GM18508 (cell line): ENCODE results near the gene ADIG.

ENCODE experiments used
- ATAC-seq: cut with Tn5 transposase; IDR thresholded peaks from one replicate; pipeline ENCODE4 v1.9.1; 2021; ENCODE audit warnings: moderate number of reproducible peaks; ENCODE audit not compliant: insufficient read depth, unreplicated experiment

The ADIG gene

DNA sequence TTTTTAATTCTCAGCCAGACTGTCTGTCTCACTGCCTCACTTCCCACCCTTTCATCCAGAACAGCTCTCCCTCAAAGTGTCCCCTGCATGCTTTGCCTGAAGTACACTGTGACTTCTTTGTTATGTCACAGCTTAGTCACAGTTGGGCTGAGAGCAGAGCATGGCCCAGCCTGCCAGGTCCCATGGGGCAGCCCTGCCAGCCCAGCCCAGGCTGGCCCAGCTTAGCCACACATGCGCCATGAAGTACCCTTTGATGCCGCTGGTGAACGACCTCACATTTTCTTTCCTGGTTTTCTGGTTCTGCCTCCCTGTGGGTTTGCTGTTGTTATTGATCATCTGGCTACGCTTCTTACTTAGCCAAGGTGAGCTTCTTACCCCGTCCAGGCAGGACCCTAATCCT lies at the start of gene ADIG:
Gene ADIG (plus strand): TSS at position 185 of the 400 bp plus-strand sequence. CDS start 54 bp downstream, at position 239.
- no peak for ATAC-seq

DNA sequence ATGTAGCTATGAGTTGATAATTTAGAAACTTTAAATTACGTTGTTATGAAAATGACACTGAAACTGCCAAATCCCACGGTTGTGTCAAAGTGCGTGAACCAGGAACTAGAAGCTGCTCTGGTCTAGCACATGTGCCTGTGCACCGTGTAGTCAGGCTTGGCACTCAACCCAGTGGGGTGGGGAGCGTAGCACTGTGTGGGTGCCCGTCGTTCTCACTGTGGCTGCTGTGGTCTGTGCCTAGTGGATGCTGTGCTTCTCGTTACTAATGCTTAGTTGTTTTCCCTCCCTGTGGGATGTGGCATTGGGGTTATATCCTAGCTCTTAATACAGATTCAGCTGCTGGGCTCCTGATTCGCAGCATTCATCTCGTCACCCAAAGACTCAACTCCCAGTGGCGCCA lies 46.2 kb upstream of the ADIG start:
- ATAC-seq, result no peak

DNA sequence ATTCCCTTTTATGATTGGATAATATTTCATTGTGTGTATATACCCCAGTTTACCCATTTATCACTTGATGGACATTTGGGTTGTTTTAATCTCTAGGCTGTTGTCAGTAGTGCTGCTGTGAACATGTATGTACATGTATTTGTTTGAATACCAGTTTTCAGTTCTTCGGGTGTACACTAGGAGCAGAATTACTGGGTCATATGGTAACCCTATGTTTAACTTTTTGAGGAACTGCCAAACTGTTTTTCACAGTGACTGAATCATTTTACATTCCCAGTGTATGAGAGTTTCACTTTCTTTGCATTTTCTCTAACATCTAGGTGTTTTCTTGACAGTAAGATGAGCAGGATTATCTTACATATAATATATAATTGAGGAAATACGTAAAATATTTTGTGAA lies 44.7 kb upstream of the ADIG start:
- ATAC-seq, result no peak

DNA sequence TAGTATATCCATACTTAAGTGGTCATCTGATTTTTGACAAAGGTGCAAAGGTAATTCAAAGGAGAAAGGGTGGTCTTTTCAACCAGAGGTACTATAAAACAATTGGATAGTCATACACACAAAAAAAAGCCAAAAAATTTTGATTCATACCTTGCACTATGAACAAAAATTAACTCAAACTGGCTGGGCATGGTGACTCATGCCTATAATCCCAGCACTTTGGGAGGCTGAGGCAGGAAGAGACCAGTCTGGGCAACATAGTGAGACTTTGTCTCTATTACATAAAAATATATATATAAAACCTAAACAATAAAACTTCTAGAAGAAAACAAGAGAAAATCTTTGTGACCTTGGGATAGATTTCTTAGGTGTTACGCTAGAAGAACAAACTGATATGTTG lies 43.8 kb upstream of the ADIG start:
- ATAC-seq, result no peak

DNA sequence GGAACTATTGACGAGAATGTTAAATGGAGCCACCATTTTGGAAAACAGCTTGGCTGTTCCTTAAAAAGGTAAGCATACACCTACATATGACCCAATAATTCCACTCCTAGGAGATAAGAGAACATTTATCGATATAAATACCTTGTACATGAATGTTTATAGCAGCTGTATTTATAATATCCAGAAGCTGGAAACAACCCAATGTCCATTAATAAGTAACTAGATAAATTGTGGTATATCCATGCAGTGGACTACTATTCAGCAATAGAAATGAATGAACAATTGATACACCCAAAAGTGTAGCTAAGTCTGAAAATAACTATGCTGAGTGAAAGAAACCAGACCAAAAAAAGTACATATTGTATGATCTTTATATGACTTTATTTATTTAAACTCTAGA lies 42.2 kb upstream of the ADIG start:
- ATAC-seq, result no peak

DNA sequence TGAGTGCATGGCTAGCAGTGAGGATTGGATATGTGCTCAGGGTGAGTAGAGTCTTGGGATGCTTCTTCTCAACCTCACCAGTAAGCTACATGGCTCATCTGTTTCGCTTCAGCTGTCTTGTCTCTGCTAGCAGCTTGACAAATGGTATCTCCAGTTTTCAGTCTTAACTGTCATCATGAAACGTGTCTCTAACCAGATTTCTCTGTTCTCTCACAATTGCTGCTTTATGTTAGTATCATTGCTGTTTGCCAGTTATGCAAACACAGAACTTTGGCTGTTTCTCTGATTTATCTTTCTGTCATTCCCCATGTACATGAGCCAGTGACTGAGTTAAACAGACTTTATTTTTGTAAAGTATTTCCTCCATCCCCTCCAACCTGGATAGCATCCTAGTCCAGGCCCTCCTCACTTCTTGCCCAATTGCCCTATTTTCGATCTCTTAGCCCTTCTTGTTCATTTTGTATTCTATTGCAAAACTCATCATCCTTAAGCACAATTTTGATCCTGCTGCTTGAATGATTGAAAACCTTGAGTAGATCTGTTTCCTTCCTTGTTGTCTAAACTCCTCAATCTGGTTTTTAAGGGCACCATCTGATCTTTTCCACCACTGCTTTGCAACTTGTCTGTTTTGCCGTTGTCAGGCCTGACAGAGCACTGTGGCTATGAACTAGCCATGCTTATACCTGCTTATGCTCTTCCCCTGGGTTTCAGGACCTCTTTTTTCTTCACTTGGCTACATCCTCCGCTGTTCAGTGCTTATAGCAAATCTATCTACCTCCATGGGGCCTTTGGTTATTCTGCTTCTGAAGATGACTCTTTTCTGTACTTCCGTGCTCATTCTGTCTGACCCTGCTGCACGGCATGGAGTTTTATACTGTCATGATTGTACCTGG lies 37.7 kb upstream of the ADIG start:
- ATAC-seq, result no peak

DNA sequence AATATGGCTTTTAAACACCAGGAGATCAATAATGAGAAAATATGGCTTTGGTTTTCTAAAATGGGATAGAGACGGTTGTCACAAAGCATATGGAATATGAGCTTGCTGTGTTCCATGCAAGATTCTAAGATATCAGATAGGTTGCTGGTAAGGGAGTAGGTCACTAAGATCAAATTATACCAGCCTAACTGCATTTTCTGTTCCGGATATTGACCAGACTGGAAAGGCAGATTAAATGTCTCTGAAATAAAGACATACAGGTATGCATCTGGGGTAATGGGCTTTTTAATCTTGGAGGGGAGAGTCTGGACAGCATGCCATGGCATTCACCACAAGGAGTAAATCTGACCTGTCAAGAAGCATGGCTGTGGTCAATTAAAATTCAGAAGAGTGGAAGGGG lies 35.2 kb upstream of the ADIG start:
- ATAC-seq, result no peak

DNA sequence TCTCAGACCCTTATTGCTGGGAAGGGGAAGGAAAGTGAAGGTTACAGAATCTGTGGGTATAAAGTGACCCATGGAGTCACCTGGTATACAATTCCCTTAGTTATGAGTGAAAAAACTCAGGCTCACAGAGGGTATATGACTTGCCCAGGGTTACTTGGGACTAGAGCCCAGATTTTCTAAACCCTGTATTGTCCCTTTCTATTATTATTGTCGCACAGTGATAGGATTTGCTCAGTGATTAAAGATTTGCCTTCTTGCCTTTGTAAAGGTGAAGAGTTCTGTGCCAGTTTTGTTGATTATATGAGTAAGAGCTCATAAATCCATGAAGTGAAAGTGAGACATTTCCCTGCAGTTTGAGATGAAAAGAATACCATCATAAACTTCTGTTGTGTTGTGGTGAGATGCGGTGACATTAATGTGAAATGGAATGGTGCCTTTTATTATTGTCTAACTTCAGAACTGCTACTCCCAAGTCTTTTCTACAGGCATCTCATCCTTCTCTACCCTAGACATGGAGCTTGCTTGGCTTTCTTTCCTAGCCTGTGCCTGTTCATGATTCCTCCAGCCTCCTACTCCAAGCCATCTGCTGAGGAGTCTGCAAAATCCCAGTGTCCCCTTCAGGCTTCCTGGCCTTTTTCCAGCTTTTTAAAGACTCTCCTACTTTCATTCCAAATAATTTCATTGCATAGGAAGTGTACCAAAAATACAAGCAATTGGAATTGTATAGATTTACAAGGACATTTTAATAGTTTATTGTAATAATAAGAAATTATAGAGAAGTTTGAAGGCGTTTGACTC lies 33.5 kb upstream of the ADIG start:
- no peak for ATAC-seq

DNA sequence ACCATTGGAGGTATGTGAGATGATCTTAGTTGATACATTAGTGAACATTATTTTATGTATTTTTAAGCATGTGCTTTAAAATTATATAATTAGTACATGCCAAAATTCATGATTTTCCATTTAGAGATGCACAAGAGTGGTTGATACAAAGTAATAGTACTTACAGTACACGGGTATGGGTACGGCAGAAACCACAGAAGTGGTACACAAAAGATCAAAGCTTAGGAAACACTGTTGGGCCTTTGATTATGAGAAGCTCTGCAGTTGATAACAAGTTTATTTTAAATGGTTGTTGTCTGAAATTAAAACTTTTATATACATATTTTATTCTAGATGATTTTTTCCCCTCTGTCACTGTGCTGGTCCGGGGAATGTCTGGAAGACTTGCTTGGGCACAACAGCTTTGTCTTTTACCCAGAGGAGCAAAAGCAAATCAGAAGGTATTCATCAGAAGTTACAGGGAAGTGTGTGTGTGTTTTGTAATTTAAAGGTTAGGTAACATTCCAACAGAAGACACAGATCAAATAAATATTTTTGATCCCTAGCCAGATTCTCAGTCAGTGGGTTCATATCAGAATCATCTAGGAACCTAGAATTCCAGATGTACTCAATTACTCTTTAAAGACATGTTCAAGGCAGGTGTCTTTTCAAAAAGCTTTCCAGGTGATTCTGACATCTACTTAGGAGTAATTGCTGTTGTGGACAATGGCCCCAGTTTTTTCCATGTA lies 32.5 kb upstream of the ADIG start:
- ATAC-seq, result no peak

DNA sequence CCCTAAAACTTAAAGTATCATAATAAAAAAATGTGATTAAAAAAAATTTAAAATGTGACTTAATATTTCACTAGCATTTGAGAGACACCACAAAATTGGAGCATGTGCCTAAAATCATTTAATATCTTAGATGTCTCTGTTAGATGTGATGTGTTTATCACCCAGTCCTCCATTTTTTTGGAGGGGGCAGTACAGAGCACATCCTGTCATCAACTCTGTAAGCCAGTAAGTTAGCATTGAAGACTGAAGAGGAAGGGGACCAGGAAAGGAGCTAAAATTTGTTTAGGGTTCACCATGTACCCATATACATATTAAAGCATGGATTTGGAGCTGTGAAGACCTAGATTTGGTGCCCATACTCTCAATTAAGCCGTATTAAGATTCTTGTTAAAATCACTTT lies 30.7 kb upstream of the ADIG start:
- no peak for ATAC-seq

DNA sequence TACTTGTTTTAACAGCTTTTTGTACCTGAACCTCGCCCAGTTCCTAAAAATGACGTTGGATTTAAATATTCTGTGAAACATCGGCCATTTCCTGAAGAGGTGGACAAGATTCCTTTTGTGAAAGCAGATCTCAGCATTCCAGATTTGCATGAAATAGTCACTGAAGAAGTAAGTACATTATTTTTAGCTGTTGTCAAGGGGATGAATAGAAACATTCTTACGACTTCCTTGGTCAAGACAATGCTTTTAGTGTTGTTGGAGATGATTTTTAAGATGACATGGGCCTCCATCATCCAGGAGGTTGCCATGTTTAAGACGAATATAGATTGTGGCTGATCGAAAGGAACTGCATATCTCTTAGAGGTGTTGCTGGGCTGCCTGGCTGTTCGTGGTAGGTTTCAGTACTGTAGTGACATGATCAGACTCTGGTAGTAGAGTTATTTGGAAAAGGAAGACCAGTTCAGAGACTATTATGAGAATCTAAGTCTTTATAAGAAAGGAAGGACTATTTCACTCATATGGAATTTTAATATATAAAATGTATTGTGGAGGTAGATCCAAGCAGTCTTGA lies 29.9 kb upstream of the ADIG start:
- no peak for ATAC-seq

DNA sequence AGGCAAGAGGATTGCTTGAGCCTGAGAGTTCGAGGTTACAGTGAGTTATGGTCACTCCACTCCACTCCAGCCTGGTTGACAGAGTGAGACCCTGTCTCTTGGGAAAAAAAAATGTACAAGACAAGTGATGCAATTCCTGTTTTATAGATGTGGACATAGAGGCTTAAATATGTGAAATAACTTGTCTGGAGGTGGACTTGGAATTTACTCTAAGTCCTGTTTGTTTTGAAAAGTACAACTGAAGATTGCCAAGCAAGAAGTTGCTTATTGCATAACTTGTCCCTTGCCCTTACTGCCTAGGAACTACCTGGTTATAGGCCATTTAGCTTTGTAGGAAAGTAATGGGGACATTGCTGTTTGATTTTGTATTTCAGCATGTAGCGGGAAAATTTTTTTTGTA lies 26.0 kb upstream of the ADIG start:
- ATAC-seq, result no peak

DNA sequence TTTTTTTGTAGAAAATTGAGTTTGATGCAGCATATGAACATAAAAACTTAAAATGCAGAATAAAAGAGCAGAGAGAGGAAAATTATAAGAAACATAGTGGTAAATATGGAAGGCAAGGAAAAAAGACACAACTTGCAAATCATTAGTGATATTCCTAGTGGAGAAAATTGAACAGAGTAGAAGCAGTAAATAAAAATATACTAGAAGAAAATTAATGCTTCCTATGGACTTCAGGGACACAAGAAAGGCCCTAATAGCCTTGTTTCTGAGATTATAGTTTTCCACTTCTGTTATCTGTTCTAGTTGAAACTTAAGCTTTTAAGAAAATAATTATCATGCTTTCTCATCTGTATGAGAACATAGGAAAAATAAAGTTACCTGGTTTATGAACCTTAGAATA lies 25.6 kb upstream of the ADIG start:
- no peak for ATAC-seq

DNA sequence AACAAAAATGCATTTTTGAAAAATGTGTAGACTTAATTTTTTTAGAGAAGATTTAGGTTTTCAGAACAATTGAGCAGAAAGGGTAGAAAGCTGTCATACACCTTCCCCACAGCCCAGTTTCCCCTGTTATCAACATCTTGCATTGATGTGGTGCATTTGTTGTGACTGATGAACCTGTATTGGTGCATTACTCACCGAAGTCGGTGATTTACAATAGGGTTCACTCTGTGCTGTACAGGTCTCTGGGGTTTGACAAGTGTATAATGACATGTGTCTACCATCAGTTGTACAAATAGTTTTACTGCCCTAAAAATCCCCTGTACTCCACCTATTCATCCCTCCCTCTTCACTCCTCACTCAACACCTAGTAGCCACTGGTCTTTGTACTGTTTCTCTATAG lies 23.8 kb upstream of the ADIG start:
- no peak for ATAC-seq

DNA sequence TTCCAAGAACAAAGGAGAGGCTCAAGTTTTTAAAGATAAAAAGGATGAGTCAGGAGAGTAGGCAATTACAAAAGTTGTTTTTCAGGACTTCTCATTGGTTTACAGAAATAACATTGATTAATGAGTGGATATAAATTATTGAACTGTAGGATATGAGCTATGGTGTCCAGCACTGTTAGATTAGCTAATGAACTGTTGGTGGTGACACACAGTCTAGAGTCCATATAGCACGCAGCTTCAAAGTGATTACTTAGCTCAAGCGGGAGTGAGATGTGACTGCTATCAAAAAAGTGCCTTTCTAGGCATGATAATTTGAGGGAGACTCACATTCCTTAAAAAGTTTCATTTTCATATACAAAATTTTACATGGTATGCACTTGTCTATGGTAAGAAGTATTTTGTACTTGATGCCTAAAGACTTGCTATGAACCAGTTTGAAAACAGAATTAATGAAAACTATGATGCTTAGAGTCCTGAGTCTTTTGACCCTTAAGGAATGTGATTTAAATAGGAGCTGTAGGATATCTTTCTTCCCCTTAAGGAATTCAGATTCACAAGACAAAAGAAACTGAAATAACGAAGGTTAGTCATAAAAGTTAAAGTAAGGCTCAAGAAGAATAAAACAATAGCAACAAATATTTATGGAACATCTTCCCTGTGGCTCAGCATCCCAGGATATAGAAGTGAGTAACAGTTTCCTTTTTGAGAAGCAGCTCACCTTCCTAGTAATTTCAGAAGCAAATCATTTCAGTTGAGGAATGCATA lies 22.2 kb upstream of the ADIG start:
- ATAC-seq, result no peak

DNA sequence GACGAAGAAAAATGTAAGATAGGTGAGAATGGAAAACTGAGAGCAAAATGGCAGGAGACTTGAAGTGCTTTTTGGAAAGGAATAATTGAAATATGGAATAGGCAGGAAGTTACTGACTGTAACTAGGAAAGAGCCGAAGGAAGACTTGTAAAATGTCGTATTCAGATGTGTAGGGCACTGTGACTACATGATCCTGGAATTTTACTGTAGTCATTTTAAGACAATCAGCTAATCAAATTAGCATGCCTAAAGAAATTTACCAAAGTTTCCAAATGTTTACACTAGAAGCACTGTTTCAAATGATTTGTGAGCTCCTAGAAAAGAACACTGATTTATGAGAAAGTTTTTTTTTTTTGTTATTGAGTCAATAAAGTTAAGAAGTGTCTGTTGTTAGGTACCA lies 21.2 kb upstream of the ADIG start:
- no peak for ATAC-seq

DNA sequence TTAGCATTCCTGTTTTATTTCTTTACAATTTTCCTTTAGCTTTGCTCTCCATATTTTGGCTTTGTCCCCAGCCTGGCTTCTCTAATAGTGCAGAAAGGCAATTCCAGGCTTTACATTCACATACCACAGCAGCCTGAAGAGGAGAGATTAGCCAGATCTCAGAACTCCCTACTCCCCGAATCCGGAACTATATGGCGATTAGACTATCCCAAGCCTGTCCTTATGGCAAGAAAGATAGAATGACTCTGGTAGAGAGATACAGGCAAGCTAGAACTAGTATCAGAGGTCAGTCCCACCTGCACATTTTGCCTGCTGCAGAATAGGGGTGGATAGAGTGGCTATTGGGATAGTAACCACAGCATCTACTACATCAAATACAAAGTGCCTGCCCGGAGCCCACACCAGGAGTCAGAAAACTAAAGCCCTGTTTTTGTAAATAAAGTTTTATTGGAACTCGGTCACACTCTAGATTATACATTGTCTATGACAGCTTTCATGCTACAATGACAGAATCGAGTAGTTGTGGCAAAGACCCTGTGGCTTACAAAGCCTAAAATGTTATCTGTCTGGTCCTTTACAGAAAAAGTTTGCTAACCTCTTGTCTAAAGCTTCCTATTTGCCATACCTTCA lies 17.1 kb upstream of the ADIG start:
- no peak for ATAC-seq

DNA sequence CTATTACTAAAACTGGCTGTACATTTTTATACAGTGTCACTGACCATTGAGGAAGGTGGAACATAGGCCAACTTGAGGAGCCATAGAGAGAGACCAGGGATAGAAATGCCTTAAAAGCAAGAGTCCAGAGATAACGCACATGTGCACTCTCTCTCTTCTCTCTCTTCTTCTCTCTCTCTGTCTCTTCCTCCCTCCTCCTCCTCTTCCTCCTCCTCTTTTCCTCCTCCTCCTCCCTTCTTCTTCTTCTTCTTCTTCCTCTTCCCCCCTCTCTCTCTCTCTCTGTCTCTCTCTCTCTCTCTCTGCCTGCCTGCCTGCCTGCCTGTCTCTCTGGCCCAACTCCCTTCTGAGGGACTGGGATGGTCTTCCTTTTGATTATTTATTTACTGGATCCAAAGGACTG lies 16.3 kb upstream of the ADIG start:
- ATAC-seq, result no peak

DNA sequence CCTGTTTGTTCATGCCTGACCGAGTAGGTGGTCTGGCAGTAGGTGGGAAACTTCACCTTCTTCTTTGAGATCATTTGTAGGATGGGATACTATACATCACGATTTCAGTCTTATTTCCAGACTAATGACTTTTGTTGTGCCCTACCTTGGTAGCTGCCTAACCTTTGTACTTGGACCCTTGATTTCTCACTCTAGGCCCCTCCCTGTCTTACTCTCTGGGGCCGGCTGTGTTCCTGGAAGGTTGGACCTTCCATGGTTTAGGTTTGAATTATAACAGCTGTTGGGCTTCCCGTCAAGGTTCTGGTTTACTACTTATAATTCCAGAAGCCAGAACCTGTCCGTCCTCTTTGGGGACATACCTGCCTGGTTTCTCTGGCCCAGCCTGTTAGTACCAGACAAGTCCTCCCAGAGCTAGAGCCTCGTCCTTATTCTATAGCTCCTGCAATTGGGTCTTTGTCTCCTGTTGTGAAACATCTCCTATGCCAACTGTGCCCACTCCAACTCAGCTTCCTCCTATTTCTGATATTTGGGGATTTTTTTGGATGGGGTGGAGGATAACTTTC lies 14.9 kb upstream of the ADIG start:
- no peak for ATAC-seq
